ENCODE data around the gene WDR36. TPM values are rescaled to one million over a fixed set of nuclear protein-coding genes. Genes with fewer than 3 reads are reported as not detected.

Gene WDR36
- total and polyA plus RNA-seq, 2 experiments from 2014 or later: 18.5 to 56.8 TPM

DNA sequence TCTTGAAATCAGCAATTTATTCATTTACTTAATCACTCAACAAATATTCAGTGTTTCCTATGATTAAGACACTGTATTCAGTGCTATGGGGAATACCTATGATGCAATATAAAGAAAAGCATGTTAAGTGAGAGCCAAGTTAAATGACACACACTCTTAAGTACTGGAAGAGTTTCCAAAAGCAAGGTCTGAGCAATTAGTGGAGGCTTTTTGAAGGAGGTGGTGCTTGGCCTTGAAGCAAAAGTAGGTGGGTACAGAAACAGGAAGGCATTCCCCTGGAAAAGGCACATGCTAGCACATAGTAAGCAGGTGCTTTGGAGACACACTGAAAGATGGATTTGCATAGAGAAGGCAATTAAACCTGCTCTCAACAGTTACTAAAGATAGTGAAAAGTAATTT, 16.6 kb upstream of the WDR36 start:
- no peaks in the 10 kb centered on the region for H3K9me2 ChIP-seq (ENCODE audit: insufficient read depth)
- Mint-ChIP-seq H3K27me3 (ENCODE audit: insufficient read depth, low read depth, poor library complexity) (peaks cover 43% of the 10 kb centered on the region), H3K9me3 (no peaks in the 10 kb centered on the region), H3K27ac (no peak overlapping the region), H3K36me3 (ENCODE audit: low read depth) (no peaks in the 10 kb centered on the region), H3K4me3 (no peak overlapping the region), H3K4me1 (peaks cover 11% of the 10 kb centered on the region; the same call in 2 of the 3 replicates)
- TF ChIP-seq REST (IDR thresholded peaks at IDR 0.05; ENCODE audit: unreplicated experiment) (no peak), CREB1 (CRISPR knock-in tag; IDR thresholded peaks at IDR 0.05; ENCODE audit: low read depth) (no peak), ZNF462 (CRISPR knock-in tag; IDR thresholded peaks at IDR 0.05) (no peak), STAT1 (IDR thresholded peaks at IDR 0.05; ENCODE audit: unreplicated experiment) (no peak), EZH2 (IDR thresholded peaks at IDR 0.05; ENCODE audit: low read depth, unreplicated experiment) (no peak), ZNF114 (CRISPR knock-in tag; IDR thresholded peaks at IDR 0.05) (no peak), NANOG (IDR thresholded peaks at IDR 0.05; ENCODE audit: borderline replicate concordance) (no peak), ZNF331 (CRISPR knock-in tag; IDR thresholded peaks at IDR 0.05; ENCODE audit: low read depth) (no peak), POLR2AphosphoS5 (IDR thresholded peaks at IDR 0.05; ENCODE audit: low read depth) (no peak), JUNB (IDR thresholded peaks at IDR 0.05; ENCODE audit: unreplicated experiment) (no peak), EZH2phosphoT487 (IDR thresholded peaks at IDR 0.05; ENCODE audit: unreplicated experiment) (no peak)
- TF ChIP-seq, protein P1, sequence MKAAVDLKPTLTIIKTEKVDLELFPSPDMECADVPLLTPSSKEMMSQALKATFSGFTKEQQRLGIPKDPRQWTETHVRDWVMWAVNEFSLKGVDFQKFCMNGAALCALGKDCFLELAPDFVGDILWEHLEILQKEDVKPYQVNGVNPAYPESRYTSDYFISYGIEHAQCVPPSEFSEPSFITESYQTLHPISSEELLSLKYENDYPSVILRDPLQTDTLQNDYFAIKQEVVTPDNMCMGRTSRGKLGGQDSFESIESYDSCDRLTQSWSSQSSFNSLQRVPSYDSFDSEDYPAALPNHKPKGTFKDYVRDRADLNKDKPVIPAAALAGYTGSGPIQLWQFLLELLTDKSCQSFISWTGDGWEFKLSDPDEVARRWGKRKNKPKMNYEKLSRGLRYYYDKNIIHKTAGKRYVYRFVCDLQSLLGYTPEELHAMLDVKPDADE (IDR thresholded peaks at IDR 0.05): no peak
- TF ChIP-seq, protein P2, sequence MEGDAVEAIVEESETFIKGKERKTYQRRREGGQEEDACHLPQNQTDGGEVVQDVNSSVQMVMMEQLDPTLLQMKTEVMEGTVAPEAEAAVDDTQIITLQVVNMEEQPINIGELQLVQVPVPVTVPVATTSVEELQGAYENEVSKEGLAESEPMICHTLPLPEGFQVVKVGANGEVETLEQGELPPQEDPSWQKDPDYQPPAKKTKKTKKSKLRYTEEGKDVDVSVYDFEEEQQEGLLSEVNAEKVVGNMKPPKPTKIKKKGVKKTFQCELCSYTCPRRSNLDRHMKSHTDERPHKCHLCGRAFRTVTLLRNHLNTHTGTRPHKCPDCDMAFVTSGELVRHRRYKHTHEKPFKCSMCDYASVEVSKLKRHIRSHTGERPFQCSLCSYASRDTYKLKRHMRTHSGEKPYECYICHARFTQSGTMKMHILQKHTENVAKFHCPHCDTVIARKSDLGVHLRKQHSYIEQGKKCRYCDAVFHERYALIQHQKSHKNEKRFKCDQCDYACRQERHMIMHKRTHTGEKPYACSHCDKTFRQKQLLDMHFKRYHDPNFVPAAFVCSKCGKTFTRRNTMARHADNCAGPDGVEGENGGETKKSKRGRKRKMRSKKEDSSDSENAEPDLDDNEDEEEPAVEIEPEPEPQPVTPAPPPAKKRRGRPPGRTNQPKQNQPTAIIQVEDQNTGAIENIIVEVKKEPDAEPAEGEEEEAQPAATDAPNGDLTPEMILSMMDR (conservative IDR thresholded peaks at IDR 0.05; ENCODE audit: low read depth in 2 of 2): no peak
- H3F3A ChIP-seq (replicated peaks; ENCODE audit: low read depth): no peaks in the 10 kb centered on the region
- peaks cover 22% of the 10 kb centered on the region for H3K4me1 ChIP-seq (ENCODE audit: insufficient read depth)
- H2AFZ ChIP-seq: no peak overlapping the region
- ATAC-seq: no peak
- no peaks in the 10 kb centered on the region for H3K79me2 ChIP-seq (replicated peaks; ENCODE audit: insufficient read depth)
- no peak overlapping the region for H3K4me3 ChIP-seq
- DNase-seq (ENCODE audit: low spot score): no peak
- no peaks in the 10 kb centered on the region for H4K20me1 ChIP-seq (replicated peaks; ENCODE audit: insufficient read depth)
- H3K27me3 ChIP-seq (ENCODE audit: insufficient read depth): peaks cover 52% of the 10 kb centered on the region
- no peak overlapping the region for H3K4me2 ChIP-seq
- no peak overlapping the region for H3K27ac ChIP-seq (ENCODE audit: low read depth)
- no peaks in the 10 kb centered on the region for H3K36me3 ChIP-seq (ENCODE audit: insufficient read depth)

All from GM23338 (cell line).